ENCODE measurements around the gene SLAMF9.

SLAMF9 gene

GRCh38 chr1:159974350-159974965, 20.4 kb upstream of the SLAMF9 start:
- DNase-seq: no peak

- no peak for DNase-seq
These were observed 19.4 kb upstream of the SLAMF9 start for GRCh38 chr1:159973350-159973940.

GRCh38 chr1:159972443-159973205, 18.6 kb upstream of the SLAMF9 start:
- DNase-seq: no peak

GRCh38 chr1:159970932-159971342, 16.9 kb upstream of the SLAMF9 start:
- DNase-seq: no peak

GRCh38 chr1:159968901-159969300, 14.9 kb upstream of the SLAMF9 start:
- DNase-seq: no peak

GRCh38 chr1:159965263-159965662, 11.2 kb upstream of the SLAMF9 start:
- no peak for DNase-seq

- DNase-seq: no peak
These were observed 10.1 kb upstream of the SLAMF9 start for GRCh38 chr1:159964144-159964543.

- no peak for DNase-seq
These were observed 8.1 kb upstream of the SLAMF9 start for GRCh38 chr1:159962176-159962575.

GRCh38 chr1:159961636-159962035, 7.6 kb upstream of the SLAMF9 start:
- DNase-seq: no peak

- DNase-seq: no peak
These were observed 6.8 kb upstream of the SLAMF9 start for GRCh38 chr1:159960721-159961381.

- no peak for DNase-seq
These were observed 5.4 kb upstream of the SLAMF9 start for GRCh38 chr1:159959451-159959850.

- no peak for DNase-seq
These were observed 4.8 kb upstream of the SLAMF9 start for GRCh38 chr1:159958719-159959380.

- no peak for DNase-seq
These were observed 3.8 kb upstream of the SLAMF9 start for GRCh38 chr1:159957824-159958268.

- DNase-seq: no peak
These were observed 1.4 kb upstream of the SLAMF9 start for GRCh38 chr1:159955456-159955855.

GRCh38 chr1:159952932-159953331, 1.1 kb downstream of the SLAMF9 start:
- no peak for DNase-seq

GRCh38 chr1:159951551-159951950, 2.5 kb downstream of the SLAMF9 start:
- DNase-seq: no peak

- DNase-seq: no peak
These were observed 3.0 kb downstream of the SLAMF9 start for GRCh38 chr1:159951016-159951415.

GRCh38 chr1:159949981-159950381, 4.1 kb downstream of the SLAMF9 start:
- DNase-seq: no peak

- DNase-seq: no peak
These were observed 4.9 kb downstream of the SLAMF9 start for GRCh38 chr1:159949123-159949522.

GRCh38 chr1:159947942-159948341, 6.1 kb downstream of the SLAMF9 start:
- no peak for DNase-seq

GRCh38 chr1:159946242-159947187, 7.5 kb downstream of the SLAMF9 start:
- no peak for DNase-seq

Data from stimulated activated CD4-positive, alpha-beta T cell treated with anti-CD3 and anti-CD28 coated beads, Interleukin-4, amount 100 ng/mL, for 4 hours (primary cell).